Mesothelial cell of epicardium (in vitro differentiated cells): Measurements from ENCODE around the gene CCDC191. TPM values are rescaled to one million over a fixed set of nuclear protein-coding genes. Genes with fewer than 3 reads are reported as not detected.

Source experiments
- DNase-seq, 2 experiments: peaks; one replicate each; pipeline ENCODE4 v3.0.0; 2021; ENCODE audit warnings: low spot score in 2 of 2; ENCODE audit not compliant: unreplicated experiment in 2 of 2
- H3K27ac Mint-ChIP-seq: 2 replicates; pipeline ENCODE4 v1.8.0; 2021; ENCODE audit warnings: mixed read lengths
- H3K27me3 Mint-ChIP-seq: 2 replicates; pipeline ENCODE4 v1.8.0; 2021; ENCODE audit warnings: low read depth, mixed read lengths
- H3K36me3 Mint-ChIP-seq: 2 replicates; pipeline ENCODE4 v1.8.0; 2021; ENCODE audit warnings: mixed read lengths
- H3K4me1 Mint-ChIP-seq: 2 replicates; pipeline ENCODE4 v1.8.0; 2021; ENCODE audit warnings: mixed read lengths
- H3K4me3 Mint-ChIP-seq: 2 replicates; pipeline ENCODE4 v1.8.0; 2021; ENCODE audit warnings: mild to moderate bottlenecking, moderate library complexity, mixed read lengths
- H3K9me3 Mint-ChIP-seq: 2 replicates; pipeline ENCODE4 v1.8.0; 2021; ENCODE audit warnings: mixed read lengths
- CTCF ChIP-seq: fragments of 200-600 bp; sonication (generic); IDR thresholded peaks from one replicate; pipeline ENCODE4 v1.5.0; 2021; ENCODE audit warnings: antibody characterized with exemption; ENCODE audit not compliant: unreplicated experiment
- total RNA-seq: library from RNA; stranded (reverse); gene quantifications from 3 replicates; pipeline ENCODE4 v1.2.1, GENCODE V29; 2021

CCDC191 gene
- total RNA-seq, 1 donor from 2014 or later = 10.3 TPM

- no peak for TF ChIP-seq CTCF
- H3K4me1 Mint-ChIP-seq = no peaks in the 10 kb centered on the region
- no peak overlapping the region for H3K4me3 Mint-ChIP-seq
- peaks cover 19% of the 10 kb centered on the region for H3K36me3 Mint-ChIP-seq
- no peak for DNase-seq
- H3K27me3 Mint-ChIP-seq = no peaks in the 10 kb centered on the region
- peaks cover 4% of the 10 kb centered on the region for H3K9me3 Mint-ChIP-seq
- no peak overlapping the region for H3K27ac Mint-ChIP-seq
Measured at GRCh38 chr3:114005481-114005880, 50.8 kb downstream of the CCDC191 start.

- Mint-ChIP-seq H3K36me3 (peaks cover 23% of the 10 kb centered on the region), H3K27me3 (no peaks in the 10 kb centered on the region), H3K27ac (no peak overlapping the region), H3K9me3 (peaks cover 17% of the 10 kb centered on the region), H3K4me3 (no peak overlapping the region), H3K4me1 (no peaks in the 10 kb centered on the region)
- DNase-seq = no peak
- no peak for TF ChIP-seq CTCF
Measured at GRCh38 chr3:113985541-113985940, 70.8 kb downstream of the CCDC191 start.

- no peak for TF ChIP-seq CTCF
- Mint-ChIP-seq H3K36me3 (peaks cover 26% of the 10 kb centered on the region), H3K4me3 (no peak overlapping the region), H3K4me1 (no peaks in the 10 kb centered on the region), H3K27ac (no peak overlapping the region), H3K9me3 (peaks cover 17% of the 10 kb centered on the region), H3K27me3 (no peaks in the 10 kb centered on the region)
- no peak for DNase-seq
Measured at GRCh38 chr3:113983544-113983943, 72.8 kb downstream of the CCDC191 start.

GRCh38 chr3:113981803-113982202, 74.5 kb downstream of the CCDC191 start:
- Mint-ChIP-seq H3K4me1 (no peaks in the 10 kb centered on the region), H3K27ac (no peak overlapping the region), H3K4me3 (no peak overlapping the region), H3K27me3 (no peaks in the 10 kb centered on the region), H3K9me3 (peaks cover 10% of the 10 kb centered on the region), H3K36me3 (peaks cover 24% of the 10 kb centered on the region)
- no peak for DNase-seq
- no peak for TF ChIP-seq CTCF

GRCh38 chr3:113979916-113980315, 76.4 kb downstream of the CCDC191 start:
- H3K4me3 Mint-ChIP-seq = no peak overlapping the region
- H3K27me3 Mint-ChIP-seq = no peaks in the 10 kb centered on the region
- peaks cover 17% of the 10 kb centered on the region for H3K36me3 Mint-ChIP-seq
- H3K27ac Mint-ChIP-seq = no peak overlapping the region
- no peak for DNase-seq
- no peak for TF ChIP-seq CTCF
- H3K9me3 Mint-ChIP-seq = peaks cover under 1% of the 10 kb centered on the region
- H3K4me1 Mint-ChIP-seq = no peaks in the 10 kb centered on the region

GRCh38 chr3:113977822-113978221, 78.5 kb downstream of the CCDC191 start:
- H3K27me3 Mint-ChIP-seq = no peaks in the 10 kb centered on the region
- no peak overlapping the region for H3K4me3 Mint-ChIP-seq
- TF ChIP-seq CTCF = no peak
- peaks cover 32% of the 10 kb centered on the region for H3K36me3 Mint-ChIP-seq
- DNase-seq = no peak
- H3K27ac Mint-ChIP-seq = no peak overlapping the region
- H3K9me3 Mint-ChIP-seq = peaks cover 17% of the 10 kb centered on the region
- no peaks in the 10 kb centered on the region for H3K4me1 Mint-ChIP-seq
